Activated CD4-positive, alpha-beta T cell treated with anti-CD3 and anti-CD28 coated beads, Interleukin-2, amount 50 U/mL, for 1 hour (primary cell): ENCODE results near the gene AMOT.

Experiments
- DNase-seq: peaks from one replicate; pipeline ENCODE4 v3.0.0-alpha.2; 2020

The AMOT gene

GRCh38 chrX:112839856-112840255 lies 775 bp downstream of the AMOT start:
- no peak for DNase-seq

- DNase-seq, result no peak
Observed at GRCh38 chrX:112837531-112837930, 3.1 kb downstream of the AMOT start.

GRCh38 chrX:112835019-112835418 lies 5.6 kb downstream of the AMOT start:
- no peak for DNase-seq

GRCh38 chrX:112834031-112834845 lies 6.4 kb downstream of the AMOT start:
- no peak for DNase-seq

- no peak for DNase-seq
Observed at GRCh38 chrX:112832481-112833095, 8.0 kb downstream of the AMOT start.

GRCh38 chrX:112830540-112830939 lies 10.1 kb downstream of the AMOT start:
- no peak for DNase-seq

GRCh38 chrX:112827292-112827903 lies 13.2 kb downstream of the AMOT start:
- no peak for DNase-seq

GRCh38 chrX:112826023-112826422 lies 14.6 kb downstream of the AMOT start:
- DNase-seq, result no peak

- DNase-seq, result no peak
Observed at GRCh38 chrX:112822892-112823291, 17.7 kb downstream of the AMOT start.

- DNase-seq, result no peak
Observed at GRCh38 chrX:112820364-112821268, 20.0 kb downstream of the AMOT start.

- DNase-seq, result no peak
Observed at GRCh38 chrX:112819813-112820212, 20.8 kb downstream of the AMOT start.

GRCh38 chrX:112819008-112819640 lies 21.5 kb downstream of the AMOT start:
- DNase-seq, result no peak

GRCh38 chrX:112818114-112819007 lies 22.3 kb downstream of the AMOT start:
- DNase-seq, result no peak

GRCh38 chrX:112816908-112817307 lies 23.7 kb downstream of the AMOT start:
- DNase-seq, result no peak

GRCh38 chrX:112814496-112814895 lies 26.1 kb downstream of the AMOT start:
- DNase-seq, result no peak

- no peak for DNase-seq
Observed at GRCh38 chrX:112812741-112813140, 27.9 kb downstream of the AMOT start.

GRCh38 chrX:112808651-112809195 lies 31.9 kb downstream of the AMOT start:
- DNase-seq, result no peak

- DNase-seq, result no peak
Observed at GRCh38 chrX:112808007-112808406, 32.6 kb downstream of the AMOT start.

GRCh38 chrX:112803060-112803459 lies 37.6 kb downstream of the AMOT start:
- no peak for DNase-seq

GRCh38 chrX:112802541-112802940 lies 38.1 kb downstream of the AMOT start:
- no peak for DNase-seq
